GM23338 (cell line): ENCODE results near the gene MRPL24. TPM values are rescaled to one million over a fixed set of nuclear protein-coding genes. Genes with fewer than 3 reads are reported as not detected.

Source experiments
- ATAC-seq: fragments of 200-7000 bp; cut with Tn5 transposase; 3 replicates; pipeline ENCODE4 v1.9.1; 2020
- DNase-seq: peaks from one replicate; pipeline ENCODE4 v3.0.0-alpha.2; 2015; ENCODE audit warnings: low spot score
- H2AFZ ChIP-seq: fragments of 200-600 bp; sonication (generic); 2 replicates; pipeline ENCODE4 v1.8.0; 2016; ENCODE audit warnings: antibody characterized with exemption, mild to moderate bottlenecking, moderate library complexity
- H3F3A ChIP-seq: fragments of 200-600 bp; sonication (generic); replicated peaks from 2 replicates; pipeline ENCODE4 v1.8.0; 2017; ENCODE audit warnings: antibody characterized with exemption, mixed run types, low read depth
- H3K27ac ChIP-seq: fragments of 200-600 bp; sonication (generic); 2 replicates; pipeline ENCODE4 v1.6.1; 2016; ENCODE audit warnings: low read depth
- H3K27me3 ChIP-seq: fragments of 200-600 bp; sonication (generic); 2 replicates; pipeline ENCODE4 v1.8.0; 2016; ENCODE audit warnings: mild to moderate bottlenecking, mixed run types, moderate library complexity; ENCODE audit not compliant: insufficient read depth
- H3K36me3 ChIP-seq: fragments of 200-600 bp; sonication (generic); 2 replicates; pipeline ENCODE4 v1.8.0; 2016; ENCODE audit warnings: mild to moderate bottlenecking; ENCODE audit not compliant: insufficient read depth
- H3K4me1 ChIP-seq: fragments of 200-600 bp; sonication (generic); 2 replicates; pipeline ENCODE4 v1.8.0; 2016; ENCODE audit warnings: mild to moderate bottlenecking, moderate library complexity; ENCODE audit not compliant: insufficient read depth
- H3K4me2 ChIP-seq: fragments of 200-600 bp; sonication (generic); 2 replicates; pipeline ENCODE4 v1.7.1; 2017; ENCODE audit warnings: mixed run types
- H3K4me3 ChIP-seq: fragments of 200-600 bp; sonication (generic); 2 replicates; pipeline ENCODE4 v1.6.1; 2016; ENCODE audit warnings: mixed run types
- H3K79me2 ChIP-seq: fragments of 200-600 bp; sonication (generic); replicated peaks from 2 replicates; pipeline ENCODE4 v1.8.0; 2017; ENCODE audit warnings: mild to moderate bottlenecking; ENCODE audit not compliant: insufficient read depth
- H3K9me2 ChIP-seq: fragments of 200-600 bp; sonication (generic); 2 replicates; pipeline ENCODE4 v1.8.0; 2017; ENCODE audit not compliant: insufficient read depth
- H4K20me1 ChIP-seq: fragments of 200-600 bp; sonication (generic); replicated peaks from 2 replicates; pipeline ENCODE4 v1.8.0; 2017; ENCODE audit warnings: mild to moderate bottlenecking; ENCODE audit not compliant: insufficient read depth
- H3K27ac Mint-ChIP-seq: 2 replicates; pipeline ENCODE4 v1.8.0; 2020; ENCODE audit warnings: inconsistent platforms, mild to moderate bottlenecking, moderate library complexity, mixed read lengths
- H3K27me3 Mint-ChIP-seq: 3 replicates; pipeline ENCODE4 v1.8.0; 2022; ENCODE audit warnings: low read depth, mild to moderate bottlenecking, moderate library complexity, mixed read lengths, inconsistent platforms; ENCODE audit not compliant: insufficient read depth, poor library complexity
- H3K36me3 Mint-ChIP-seq: 3 replicates; pipeline ENCODE4 v1.8.0; 2021; ENCODE audit warnings: low read depth, mild to moderate bottlenecking, inconsistent platforms, moderate library complexity, mixed read lengths
- H3K4me1 Mint-ChIP-seq: 3 replicates; pipeline ENCODE4 v1.8.0; 2020; ENCODE audit warnings: mild to moderate bottlenecking, inconsistent platforms, mixed read lengths
- H3K4me3 Mint-ChIP-seq: 3 replicates; pipeline ENCODE4 v1.8.0; 2021; ENCODE audit warnings: moderate library complexity, mild to moderate bottlenecking, inconsistent platforms, mixed read lengths
- H3K9me3 Mint-ChIP-seq: 3 replicates; pipeline ENCODE4 v1.8.0; 2020; ENCODE audit warnings: moderate library complexity, mild to moderate bottlenecking, inconsistent platforms, mixed read lengths
- CREB1 ChIP-seq: fragments of 250-450 bp; sonication (Bioruptor Pico); IDR thresholded peaks from 2 replicates; pipeline ENCODE4 v1.5.0; 2020; ENCODE audit warnings: low read depth, mild to moderate bottlenecking, moderate library complexity
- EZH2 ChIP-seq: fragments of 200-600 bp; sonication (generic); IDR thresholded peaks from one replicate; pipeline ENCODE4 v1.8.0; 2017; ENCODE audit warnings: antibody characterized with exemption, mild to moderate bottlenecking, low read depth; ENCODE audit not compliant: unreplicated experiment
- EZH2phosphoT487 ChIP-seq: fragments of 200-600 bp; sonication (generic); IDR thresholded peaks from one replicate; pipeline ENCODE4 v1.8.1; 2018; ENCODE audit warnings: antibody characterized with exemption; ENCODE audit not compliant: unreplicated experiment
- JUNB ChIP-seq: IDR thresholded peaks from one replicate; pipeline ENCODE4 v1.6.1; 2016; ENCODE audit warnings: antibody characterized with exemption; ENCODE audit not compliant: unreplicated experiment
- NANOG ChIP-seq: IDR thresholded peaks from 2 replicates; pipeline ENCODE4 v1.6.1; 2016; ENCODE audit warnings: antibody characterized with exemption, borderline replicate concordance
- POLR2AphosphoS5 ChIP-seq: IDR thresholded peaks from 2 replicates; pipeline ENCODE4 v1.6.1; 2016; ENCODE audit warnings: antibody characterized with exemption, low read depth
- STAT1 ChIP-seq: IDR thresholded peaks from one replicate; pipeline ENCODE4 v1.6.1; 2016; ENCODE audit warnings: antibody characterized with exemption; ENCODE audit not compliant: unreplicated experiment
- ZNF114 ChIP-seq: fragments of 250-450 bp; sonication (Bioruptor Pico); IDR thresholded peaks from 2 replicates; pipeline ENCODE4 v1.5.0; 2020; ENCODE audit warnings: mild to moderate bottlenecking, moderate library complexity
- ZNF331 ChIP-seq: fragments of 250-450 bp; sonication (Bioruptor Pico); IDR thresholded peaks from 2 replicates; pipeline ENCODE4 v1.5.0; 2020; ENCODE audit warnings: low read depth, mild to moderate bottlenecking, moderate library complexity
- ZNF462 ChIP-seq: fragments of 250-450 bp; sonication (Bioruptor Pico); IDR thresholded peaks from 2 replicates; pipeline ENCODE4 v1.5.0; 2020; ENCODE audit warnings: mild to moderate bottlenecking, moderate library complexity
- polyA plus RNA-seq: library from polyadenylated mRNA; unstranded; fragments of >200 nt; fragmentation: Nextera tagmentation; extraction: Ambion mirVana; gene quantifications from 2 replicates; pipeline ENCODE4 v1.2.1, GENCODE V29; 2016
- total RNA-seq: library from RNA; depleted of rRNA; stranded (reverse); fragments of >200 nt; shearing (Covaris generic); gene quantifications from 2 replicates; pipeline ENCODE4 v1.2.3, GENCODE V29; 2014
- TF ChIP-seq, protein P1 (sequence below): IDR thresholded peaks from 2 replicates; pipeline ENCODE4 v1.6.1; 2016; ENCODE audit warnings: antibody characterized with exemption
- TF ChIP-seq, protein P2 (sequence below), 2 experiments: fragments of 200-600 bp in 1 of 2; sonication (generic) in 1 of 2; conservative IDR thresholded peaks; 2 replicates each; pipeline versions ENCODE4 v1.5.1 to v1.6.1; 2016 to 2017; ENCODE audit warnings: antibody characterized with exemption in 2 of 2, low read depth in 2 of 2, mild to moderate bottlenecking in 2 of 2, moderate library complexity in 1 of 2
- TF ChIP-seq, protein P3 (sequence below): IDR thresholded peaks from one replicate; pipeline ENCODE4 v1.6.1; 2018; ENCODE audit warnings: antibody characterized with exemption; ENCODE audit not compliant: unreplicated experiment

MRPL24 gene
- total and polyA plus RNA-seq, 2 experiments from 2014 or later, result 18.8 to 45.7 TPM

DNA sequence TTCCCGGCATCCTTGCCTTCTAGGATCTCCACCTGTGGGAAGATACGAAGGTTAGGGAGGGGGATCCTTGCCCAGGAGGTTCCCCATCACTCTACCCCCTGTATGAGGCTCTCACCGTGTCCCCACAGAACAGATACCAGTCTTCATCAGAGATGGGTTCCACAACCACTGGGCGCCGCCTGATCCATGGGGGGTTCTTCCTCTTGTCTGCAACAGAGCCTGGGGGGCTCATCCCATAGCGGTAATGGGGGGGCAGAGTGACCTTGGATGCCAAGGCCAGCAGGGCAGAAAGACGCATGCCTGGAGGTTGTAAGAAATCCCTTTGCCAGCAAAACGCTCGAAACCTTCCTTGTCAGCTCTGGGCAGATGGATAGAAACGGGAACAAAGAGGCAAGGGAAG, 2.5 kb downstream of the MRPL24 start (continued):
- TF ChIP-seq CREB1 (CRISPR knock-in tag), result no peak

GRCh38 chr1:156733989-156734584, 6.8 kb downstream of the MRPL24 start:
- peaks cover 8% of the 10 kb centered on the region for H3K27me3 Mint-ChIP-seq
- ATAC-seq, result no peak

More at GRCh38 chr1:156733989-156734584, 6.8 kb downstream of the MRPL24 start:
- TF ChIP-seq EZH2, result no peak
- no peak for TF ChIP-seq CREB1 (CRISPR knock-in tag)
- TF ChIP-seq, protein P1, sequence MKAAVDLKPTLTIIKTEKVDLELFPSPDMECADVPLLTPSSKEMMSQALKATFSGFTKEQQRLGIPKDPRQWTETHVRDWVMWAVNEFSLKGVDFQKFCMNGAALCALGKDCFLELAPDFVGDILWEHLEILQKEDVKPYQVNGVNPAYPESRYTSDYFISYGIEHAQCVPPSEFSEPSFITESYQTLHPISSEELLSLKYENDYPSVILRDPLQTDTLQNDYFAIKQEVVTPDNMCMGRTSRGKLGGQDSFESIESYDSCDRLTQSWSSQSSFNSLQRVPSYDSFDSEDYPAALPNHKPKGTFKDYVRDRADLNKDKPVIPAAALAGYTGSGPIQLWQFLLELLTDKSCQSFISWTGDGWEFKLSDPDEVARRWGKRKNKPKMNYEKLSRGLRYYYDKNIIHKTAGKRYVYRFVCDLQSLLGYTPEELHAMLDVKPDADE, result no peak
- TF ChIP-seq, protein P2, sequence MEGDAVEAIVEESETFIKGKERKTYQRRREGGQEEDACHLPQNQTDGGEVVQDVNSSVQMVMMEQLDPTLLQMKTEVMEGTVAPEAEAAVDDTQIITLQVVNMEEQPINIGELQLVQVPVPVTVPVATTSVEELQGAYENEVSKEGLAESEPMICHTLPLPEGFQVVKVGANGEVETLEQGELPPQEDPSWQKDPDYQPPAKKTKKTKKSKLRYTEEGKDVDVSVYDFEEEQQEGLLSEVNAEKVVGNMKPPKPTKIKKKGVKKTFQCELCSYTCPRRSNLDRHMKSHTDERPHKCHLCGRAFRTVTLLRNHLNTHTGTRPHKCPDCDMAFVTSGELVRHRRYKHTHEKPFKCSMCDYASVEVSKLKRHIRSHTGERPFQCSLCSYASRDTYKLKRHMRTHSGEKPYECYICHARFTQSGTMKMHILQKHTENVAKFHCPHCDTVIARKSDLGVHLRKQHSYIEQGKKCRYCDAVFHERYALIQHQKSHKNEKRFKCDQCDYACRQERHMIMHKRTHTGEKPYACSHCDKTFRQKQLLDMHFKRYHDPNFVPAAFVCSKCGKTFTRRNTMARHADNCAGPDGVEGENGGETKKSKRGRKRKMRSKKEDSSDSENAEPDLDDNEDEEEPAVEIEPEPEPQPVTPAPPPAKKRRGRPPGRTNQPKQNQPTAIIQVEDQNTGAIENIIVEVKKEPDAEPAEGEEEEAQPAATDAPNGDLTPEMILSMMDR (conservative IDR thresholded peaks at IDR 0.05; ENCODE audit: low read depth in 2 of 2), result no peak
- TF ChIP-seq ZNF331 (CRISPR knock-in tag), result no peak
- TF ChIP-seq, protein P3, sequence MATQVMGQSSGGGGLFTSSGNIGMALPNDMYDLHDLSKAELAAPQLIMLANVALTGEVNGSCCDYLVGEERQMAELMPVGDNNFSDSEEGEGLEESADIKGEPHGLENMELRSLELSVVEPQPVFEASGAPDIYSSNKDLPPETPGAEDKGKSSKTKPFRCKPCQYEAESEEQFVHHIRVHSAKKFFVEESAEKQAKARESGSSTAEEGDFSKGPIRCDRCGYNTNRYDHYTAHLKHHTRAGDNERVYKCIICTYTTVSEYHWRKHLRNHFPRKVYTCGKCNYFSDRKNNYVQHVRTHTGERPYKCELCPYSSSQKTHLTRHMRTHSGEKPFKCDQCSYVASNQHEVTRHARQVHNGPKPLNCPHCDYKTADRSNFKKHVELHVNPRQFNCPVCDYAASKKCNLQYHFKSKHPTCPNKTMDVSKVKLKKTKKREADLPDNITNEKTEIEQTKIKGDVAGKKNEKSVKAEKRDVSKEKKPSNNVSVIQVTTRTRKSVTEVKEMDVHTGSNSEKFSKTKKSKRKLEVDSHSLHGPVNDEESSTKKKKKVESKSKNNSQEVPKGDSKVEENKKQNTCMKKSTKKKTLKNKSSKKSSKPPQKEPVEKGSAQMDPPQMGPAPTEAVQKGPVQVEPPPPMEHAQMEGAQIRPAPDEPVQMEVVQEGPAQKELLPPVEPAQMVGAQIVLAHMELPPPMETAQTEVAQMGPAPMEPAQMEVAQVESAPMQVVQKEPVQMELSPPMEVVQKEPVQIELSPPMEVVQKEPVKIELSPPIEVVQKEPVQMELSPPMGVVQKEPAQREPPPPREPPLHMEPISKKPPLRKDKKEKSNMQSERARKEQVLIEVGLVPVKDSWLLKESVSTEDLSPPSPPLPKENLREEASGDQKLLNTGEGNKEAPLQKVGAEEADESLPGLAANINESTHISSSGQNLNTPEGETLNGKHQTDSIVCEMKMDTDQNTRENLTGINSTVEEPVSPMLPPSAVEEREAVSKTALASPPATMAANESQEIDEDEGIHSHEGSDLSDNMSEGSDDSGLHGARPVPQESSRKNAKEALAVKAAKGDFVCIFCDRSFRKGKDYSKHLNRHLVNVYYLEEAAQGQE, result no peak
- no peak for TF ChIP-seq JUNB
- TF ChIP-seq ZNF114, result no peak
- TF ChIP-seq EZH2phosphoT487, result no peak
- no peak for TF ChIP-seq ZNF462 (CRISPR knock-in tag)
- no peak for TF ChIP-seq POLR2AphosphoS5
- TF ChIP-seq NANOG, result no peak
- no peak for TF ChIP-seq STAT1
- Histone ChIP-seq H3F3A (peaks cover 8% of the 10 kb centered on the region; the same call in 1 of the 2 replicates), H3K4me2 (no peak overlapping the region), H3K4me3 (no peak overlapping the region), H2AFZ (no peak overlapping the region), H4K20me1 (peaks cover 3% of the 10 kb centered on the region; the same call in 1 of the 2 replicates), H3K9me2 (no peaks in the 10 kb centered on the region), H3K36me3 (no peaks in the 10 kb centered on the region), H3K27me3 (no peaks in the 10 kb centered on the region), H3K79me2 (peaks cover 13% of the 10 kb centered on the region), H3K4me1 (no peaks in the 10 kb centered on the region; the same call in none of the 2 replicates), H3K27ac (no peak overlapping the region)
- Mint-ChIP-seq H3K36me3 (peaks cover 21% of the 10 kb centered on the region), H3K4me3 (no peak overlapping the region), H3K9me3 (no peaks in the 10 kb centered on the region), H3K4me1 (peaks cover 10% of the 10 kb centered on the region), H3K27ac (no peak overlapping the region)
- DNase-seq, result no peak
